GM12801 (cell line): ENCODE results near the gene DNM3.

ENCODE experiments used
- TF ChIP-seq, protein P1 (sequence below): IDR thresholded peaks from one replicate; pipeline ENCODE4 v1.5.1; 2011; ENCODE audit warnings: control low read depth; ENCODE audit not compliant: insufficient read length; ENCODE audit errors: extremely low read depth

Gene DNM3

DNA sequence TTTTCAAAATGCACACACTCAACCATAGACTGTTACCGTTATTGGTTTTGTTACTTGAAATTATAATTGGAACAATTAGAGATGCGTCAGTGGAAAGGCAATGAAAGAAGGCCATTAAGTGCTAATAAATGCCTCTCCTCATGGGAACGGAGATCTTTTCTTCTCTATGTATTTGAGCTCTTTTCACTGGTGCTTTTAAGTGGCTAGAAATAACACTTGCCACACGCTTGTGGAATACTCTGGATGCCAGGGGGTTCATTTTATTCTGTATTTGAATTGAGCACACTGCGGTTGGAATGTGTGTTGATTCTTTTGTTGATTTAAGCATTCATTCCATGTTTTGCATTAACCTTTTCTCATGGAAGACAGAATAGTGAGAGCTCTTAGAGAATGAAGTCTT lies 68.4 kb downstream of the DNM3 start:
- TF ChIP-seq, protein P1, sequence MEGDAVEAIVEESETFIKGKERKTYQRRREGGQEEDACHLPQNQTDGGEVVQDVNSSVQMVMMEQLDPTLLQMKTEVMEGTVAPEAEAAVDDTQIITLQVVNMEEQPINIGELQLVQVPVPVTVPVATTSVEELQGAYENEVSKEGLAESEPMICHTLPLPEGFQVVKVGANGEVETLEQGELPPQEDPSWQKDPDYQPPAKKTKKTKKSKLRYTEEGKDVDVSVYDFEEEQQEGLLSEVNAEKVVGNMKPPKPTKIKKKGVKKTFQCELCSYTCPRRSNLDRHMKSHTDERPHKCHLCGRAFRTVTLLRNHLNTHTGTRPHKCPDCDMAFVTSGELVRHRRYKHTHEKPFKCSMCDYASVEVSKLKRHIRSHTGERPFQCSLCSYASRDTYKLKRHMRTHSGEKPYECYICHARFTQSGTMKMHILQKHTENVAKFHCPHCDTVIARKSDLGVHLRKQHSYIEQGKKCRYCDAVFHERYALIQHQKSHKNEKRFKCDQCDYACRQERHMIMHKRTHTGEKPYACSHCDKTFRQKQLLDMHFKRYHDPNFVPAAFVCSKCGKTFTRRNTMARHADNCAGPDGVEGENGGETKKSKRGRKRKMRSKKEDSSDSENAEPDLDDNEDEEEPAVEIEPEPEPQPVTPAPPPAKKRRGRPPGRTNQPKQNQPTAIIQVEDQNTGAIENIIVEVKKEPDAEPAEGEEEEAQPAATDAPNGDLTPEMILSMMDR, result no peak

DNA sequence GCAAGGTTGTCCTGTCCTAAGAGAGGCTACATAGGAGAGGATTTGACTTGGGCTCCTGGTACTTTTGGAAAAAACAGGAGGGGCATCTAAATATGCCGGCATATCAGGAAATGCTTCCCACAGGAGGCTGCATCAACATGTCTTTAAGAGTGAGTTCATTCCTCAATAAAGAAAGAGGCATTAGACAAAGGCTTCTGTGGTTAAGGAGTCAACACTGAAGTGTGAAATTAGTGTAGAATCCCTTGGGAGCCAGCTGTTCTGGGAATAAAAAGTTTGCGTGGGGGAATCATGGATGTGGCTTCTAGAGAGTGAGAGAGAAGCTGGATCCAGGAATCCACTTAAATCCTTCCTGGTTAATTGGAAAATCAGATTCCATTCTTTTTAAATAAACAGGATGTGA lies 69.5 kb downstream of the DNM3 start:
- TF ChIP-seq, protein P1, result no peak

DNA sequence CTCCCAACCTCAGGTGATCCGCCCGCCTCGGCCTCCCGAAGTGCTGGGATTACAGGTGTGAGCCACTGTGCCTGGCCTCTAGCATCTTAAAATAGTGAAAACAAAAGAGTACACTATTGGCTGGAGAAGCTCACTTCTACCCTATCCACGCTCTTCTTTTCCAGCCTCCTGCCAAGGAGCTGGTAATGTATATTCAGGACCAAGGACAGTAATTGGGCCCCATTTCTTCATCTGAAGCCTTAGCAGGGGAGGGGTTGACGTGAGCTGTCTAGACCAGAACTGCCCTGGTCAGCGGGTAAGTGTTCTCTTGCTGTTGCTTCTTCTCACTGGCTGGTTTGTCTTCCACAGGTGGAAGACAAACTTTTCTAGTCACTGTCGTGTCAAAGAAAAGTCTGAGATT lies 70.2 kb downstream of the DNM3 start:
- TF ChIP-seq, protein P1, result no peak

DNA sequence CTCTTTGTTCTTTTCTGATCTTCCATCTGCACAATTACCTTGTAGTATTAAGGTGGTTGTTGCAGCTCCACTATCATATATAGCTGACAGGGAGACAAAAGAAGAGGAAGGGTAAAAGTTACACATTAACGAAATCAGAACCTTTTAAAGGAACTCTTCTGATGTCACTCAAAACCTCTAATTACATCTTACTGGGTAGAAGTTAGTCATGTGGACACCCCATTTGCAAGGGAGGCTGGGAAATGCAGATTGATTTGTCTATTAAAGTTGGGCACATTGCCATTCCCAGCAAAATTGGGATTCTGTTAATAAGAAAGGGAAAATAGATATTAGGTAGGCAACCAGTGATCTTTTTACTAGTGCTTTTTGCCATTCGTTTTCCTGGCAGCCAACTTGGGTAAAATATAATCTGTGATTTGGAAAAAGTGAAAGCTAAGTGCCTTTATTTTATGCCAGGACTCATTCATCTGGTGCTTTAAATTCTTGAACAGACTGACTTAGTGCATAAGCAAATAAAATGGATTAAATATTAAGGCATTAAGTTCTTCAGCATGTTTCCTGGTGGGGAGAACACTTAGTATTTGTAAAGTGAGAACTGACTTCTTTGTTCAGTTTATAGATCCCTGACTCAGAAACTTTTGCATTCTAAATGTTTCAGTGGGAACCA lies 71.3 kb downstream of the DNM3 start:
- TF ChIP-seq, protein P1, result no peak

DNA sequence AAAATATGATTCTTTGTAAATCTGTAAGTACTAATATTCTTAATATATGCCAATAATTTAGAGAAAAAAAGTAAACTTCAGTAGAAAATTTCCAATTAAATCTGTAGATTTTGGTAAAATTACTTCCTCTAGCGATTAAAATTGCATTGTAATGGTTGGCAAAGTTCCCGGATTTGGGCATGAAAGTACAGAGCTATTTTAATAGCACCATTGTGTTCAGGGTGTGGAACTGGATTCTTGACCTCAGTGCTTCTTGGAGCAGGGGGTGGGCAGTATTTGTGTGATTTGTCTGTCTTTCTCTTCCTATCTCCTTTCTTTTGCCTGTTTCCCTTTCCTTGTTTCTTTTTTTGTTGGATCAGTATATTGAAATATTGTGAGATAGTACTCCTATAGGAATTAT lies 72.1 kb downstream of the DNM3 start:
- TF ChIP-seq, protein P1, result no peak

DNA sequence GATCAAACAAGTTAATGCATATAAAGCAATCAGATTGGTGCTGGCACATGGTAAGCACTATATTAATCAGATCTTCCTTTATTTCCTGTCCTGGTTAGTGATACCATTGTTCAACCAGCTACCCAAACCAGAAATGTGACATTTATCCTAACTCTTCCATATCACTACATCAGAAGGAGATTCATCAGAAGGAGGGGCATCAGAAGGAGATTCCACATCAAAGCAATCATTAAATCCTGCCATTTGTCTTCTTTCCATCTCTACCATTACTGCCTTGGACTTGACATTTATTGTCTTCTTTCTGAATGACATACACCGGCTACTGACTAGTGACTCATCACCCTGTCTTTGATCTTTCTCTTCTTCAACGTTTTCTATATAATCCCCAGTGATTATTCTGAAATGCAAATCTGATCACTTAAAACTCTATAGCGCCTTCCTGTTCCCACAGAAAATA lies 75.0 kb downstream of the DNM3 start:
- TF ChIP-seq, protein P1, result no peak

DNA sequence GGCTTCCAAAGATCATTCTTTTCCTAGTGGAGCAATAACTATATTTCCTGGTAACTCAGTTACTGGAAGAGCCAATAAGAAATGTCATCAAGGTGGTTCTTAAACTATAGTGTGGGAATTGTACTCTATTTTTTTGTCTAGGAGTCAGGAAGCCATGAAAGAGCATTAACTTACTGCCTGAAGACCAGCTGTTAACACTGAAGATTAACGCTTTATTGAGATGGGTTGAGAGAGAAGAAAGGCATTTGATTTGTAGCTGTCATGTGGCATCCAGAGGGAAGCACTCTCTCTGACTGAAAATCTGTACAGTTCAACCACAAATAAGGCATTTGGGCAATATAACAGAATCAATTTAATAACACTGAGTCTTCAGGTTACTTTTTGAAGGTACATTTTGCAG lies 76.0 kb downstream of the DNM3 start:
- TF ChIP-seq, protein P1, result no peak
